PC-3 (cell line): ENCODE results near the gene PCTP.

Experiments
- EZH2 ChIP-seq: fragments of 300-600 bp; sonication (generic); IDR thresholded peaks from one replicate; pipeline ENCODE4 v1.6.1; 2017; ENCODE audit warnings: antibody characterized with exemption, mild to moderate bottlenecking, low read length; ENCODE audit not compliant: unreplicated experiment
- TF ChIP-seq, protein P1 (sequence below): fragments of 300-600 bp; sonication (generic); conservative IDR thresholded peaks from 2 replicates; pipeline ENCODE4 v1.5.1; 2017; ENCODE audit warnings: antibody characterized with exemption, low read depth, mild to moderate bottlenecking, low read length

GRCh38 chr17:55773671-55774070 is 22.8 kb downstream of the PCTP start:
- TF ChIP-seq, protein P1, sequence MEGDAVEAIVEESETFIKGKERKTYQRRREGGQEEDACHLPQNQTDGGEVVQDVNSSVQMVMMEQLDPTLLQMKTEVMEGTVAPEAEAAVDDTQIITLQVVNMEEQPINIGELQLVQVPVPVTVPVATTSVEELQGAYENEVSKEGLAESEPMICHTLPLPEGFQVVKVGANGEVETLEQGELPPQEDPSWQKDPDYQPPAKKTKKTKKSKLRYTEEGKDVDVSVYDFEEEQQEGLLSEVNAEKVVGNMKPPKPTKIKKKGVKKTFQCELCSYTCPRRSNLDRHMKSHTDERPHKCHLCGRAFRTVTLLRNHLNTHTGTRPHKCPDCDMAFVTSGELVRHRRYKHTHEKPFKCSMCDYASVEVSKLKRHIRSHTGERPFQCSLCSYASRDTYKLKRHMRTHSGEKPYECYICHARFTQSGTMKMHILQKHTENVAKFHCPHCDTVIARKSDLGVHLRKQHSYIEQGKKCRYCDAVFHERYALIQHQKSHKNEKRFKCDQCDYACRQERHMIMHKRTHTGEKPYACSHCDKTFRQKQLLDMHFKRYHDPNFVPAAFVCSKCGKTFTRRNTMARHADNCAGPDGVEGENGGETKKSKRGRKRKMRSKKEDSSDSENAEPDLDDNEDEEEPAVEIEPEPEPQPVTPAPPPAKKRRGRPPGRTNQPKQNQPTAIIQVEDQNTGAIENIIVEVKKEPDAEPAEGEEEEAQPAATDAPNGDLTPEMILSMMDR = no peak
- no peak for TF ChIP-seq EZH2
